Midbrain (tissue), 1 donor: ENCODE results near the gene CALY.

ENCODE experiments used
- DNase-seq: peaks from one replicate; lab custom pipeline; 2025; lab: John Stamatoyannopoulos, UW

The CALY gene

GRCh38 chr10:133366130-133366478, 29.4 kb upstream of the CALY start:
- no peak for DNase-seq

GRCh38 chr10:133365461-133366129, 28.9 kb upstream of the CALY start:
- no peak for DNase-seq

- DNase-seq, result no peak
Measured at GRCh38 chr10:133364645-133365431, 28.1 kb upstream of the CALY start.

- no peak for DNase-seq
Measured at GRCh38 chr10:133362846-133363245, 26.1 kb upstream of the CALY start.

- no peak for DNase-seq
Measured at GRCh38 chr10:133361773-133362441, 25.2 kb upstream of the CALY start.

- no peak for DNase-seq
Measured at GRCh38 chr10:133361227-133361626, 24.5 kb upstream of the CALY start.

- DNase-seq, result no peak
Measured at GRCh38 chr10:133359972-133360610, 23.4 kb upstream of the CALY start.

- DNase-seq, result no peak
Measured at GRCh38 chr10:133359554-133359971, 22.9 kb upstream of the CALY start.

- no peak for DNase-seq
Measured at GRCh38 chr10:133358925-133359310, 22.2 kb upstream of the CALY start.

GRCh38 chr10:133358162-133358924, 21.6 kb upstream of the CALY start:
- no peak for DNase-seq

- DNase-seq, result peak; percentile 40
Measured at GRCh38 chr10:133357285-133358161, 20.8 kb upstream of the CALY start, which contains the start of gene FUOM. Gene FUOM (minus strand): TSS chr10:133358019. CDS start chr10:133358007, 12 bp downstream.

- no peak for DNase-seq
Measured at GRCh38 chr10:133356549-133357284, 20.0 kb upstream of the CALY start.

GRCh38 chr10:133355991-133356390, 19.3 kb upstream of the CALY start:
- no peak for DNase-seq

- DNase-seq, result no peak
Measured at GRCh38 chr10:133355266-133355665, 18.6 kb upstream of the CALY start.

GRCh38 chr10:133354672-133355240, 18.1 kb upstream of the CALY start:
- DNase-seq, result no peak

- DNase-seq, result no peak
Measured at GRCh38 chr10:133353988-133354605, 17.4 kb upstream of the CALY start.

GRCh38 chr10:133353202-133353959, 16.7 kb upstream of the CALY start:
- no peak for DNase-seq
